Sigmoid colon (tissue), 3 donors: ENCODE data around the gene STARD13.

Source experiments
- POLR2A ChIP-seq, 2 donors: fragments of 450-650 bp; IDR thresholded peaks; one replicate each; pipeline ENCODE4 v1.6.1; 2016; ENCODE audit warnings: antibody characterized with exemption in 2 of 2, mild to moderate bottlenecking in 2 of 2, moderate library complexity in 2 of 2
- TF ChIP-seq, protein P1 (sequence below), 4 experiments: fragments of 450-650 bp in 3 of 4; fragments of 200-600 bp in 1 of 4; IDR thresholded peaks; one replicate each; pipeline ENCODE4 v1.5.1; 2016 to 2019; ENCODE audit warnings: antibody characterized with exemption in 4 of 4, mild to moderate bottlenecking in 3 of 4, moderate library complexity in 2 of 4

- TF ChIP-seq, protein P1, sequence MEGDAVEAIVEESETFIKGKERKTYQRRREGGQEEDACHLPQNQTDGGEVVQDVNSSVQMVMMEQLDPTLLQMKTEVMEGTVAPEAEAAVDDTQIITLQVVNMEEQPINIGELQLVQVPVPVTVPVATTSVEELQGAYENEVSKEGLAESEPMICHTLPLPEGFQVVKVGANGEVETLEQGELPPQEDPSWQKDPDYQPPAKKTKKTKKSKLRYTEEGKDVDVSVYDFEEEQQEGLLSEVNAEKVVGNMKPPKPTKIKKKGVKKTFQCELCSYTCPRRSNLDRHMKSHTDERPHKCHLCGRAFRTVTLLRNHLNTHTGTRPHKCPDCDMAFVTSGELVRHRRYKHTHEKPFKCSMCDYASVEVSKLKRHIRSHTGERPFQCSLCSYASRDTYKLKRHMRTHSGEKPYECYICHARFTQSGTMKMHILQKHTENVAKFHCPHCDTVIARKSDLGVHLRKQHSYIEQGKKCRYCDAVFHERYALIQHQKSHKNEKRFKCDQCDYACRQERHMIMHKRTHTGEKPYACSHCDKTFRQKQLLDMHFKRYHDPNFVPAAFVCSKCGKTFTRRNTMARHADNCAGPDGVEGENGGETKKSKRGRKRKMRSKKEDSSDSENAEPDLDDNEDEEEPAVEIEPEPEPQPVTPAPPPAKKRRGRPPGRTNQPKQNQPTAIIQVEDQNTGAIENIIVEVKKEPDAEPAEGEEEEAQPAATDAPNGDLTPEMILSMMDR (IDR thresholded peaks at IDR 0.05) = no peak
- no peak for TF ChIP-seq POLR2A (IDR thresholded peaks at IDR 0.05)
These were observed 83.9 kb downstream of the STARD13 start for GRCh38 chr13:33201659-33202058.
